NK-92 treated with Interleukin-12 subunit alpha and Interleukin-12 subunit beta, amount 100 ng/mL, for 24 hours (cell line): ENCODE measurements around the gene AHCY.
"Not testable (repeated sequence)": the region's sequence is repeated elsewhere in the genome, so short reads cannot be mapped to it uniquely, and the experiment has no call there.

Source experiments
- DNase-seq: peaks from one replicate; lab custom pipeline; 2025; lab: John Stamatoyannopoulos, UW

Gene AHCY

GRCh38 chr20:34254979-34255378 is 48.2 kb downstream of the AHCY start:
- DNase-seq = no peak

- DNase-seq = not testable (repeated sequence)
Measured at GRCh38 chr20:34252431-34253086, 50.6 kb downstream of the AHCY start.

GRCh38 chr20:34251619-34252018 is 51.5 kb downstream of the AHCY start:
- DNase-seq = no peak

- no peak for DNase-seq
Measured at GRCh38 chr20:34250005-34250404, 53.1 kb downstream of the AHCY start.

- peak; percentile 59 for DNase-seq
Measured at GRCh38 chr20:34249291-34249690, 53.9 kb downstream of the AHCY start.

- no peak for DNase-seq
Measured at GRCh38 chr20:34246126-34246626, 57.0 kb downstream of the AHCY start.

- no peak for DNase-seq
Measured at GRCh38 chr20:34243377-34243776, 59.8 kb downstream of the AHCY start.

GRCh38 chr20:34242879-34243278 is 60.3 kb downstream of the AHCY start:
- DNase-seq = no peak

- DNase-seq = not testable (repeated sequence)
Measured at GRCh38 chr20:34242015-34242414, 61.1 kb downstream of the AHCY start.

GRCh38 chr20:34240693-34241615 is 62.2 kb downstream of the AHCY start, which contains the start of gene ASIP:
TSS of gene ASIP (plus strand) at chr20:34241423. CDS start at chr20:34260375, 18,952 bp downstream.
- no peak for DNase-seq

GRCh38 chr20:34240121-34240520 is 63.0 kb downstream of the AHCY start:
- no peak for DNase-seq

GRCh38 chr20:34237942-34238341 is 65.2 kb downstream of the AHCY start:
- DNase-seq = no peak

- DNase-seq = no peak
Measured at GRCh38 chr20:34235875-34236274, 67.3 kb downstream of the AHCY start.

- DNase-seq = no peak
Measured at GRCh38 chr20:34233687-34234086, 69.5 kb downstream of the AHCY start.

- no peak for DNase-seq
Measured at GRCh38 chr20:34232494-34233087, 70.6 kb downstream of the AHCY start.

GRCh38 chr20:34231634-34232033 is 71.5 kb downstream of the AHCY start:
- DNase-seq = no peak
